PC-3 (cell line): ENCODE measurements around the gene LCE7A. TPM values are rescaled to one million over a fixed set of nuclear protein-coding genes. Genes with fewer than 3 reads are reported as not detected.

Experiments
- ATAC-seq: fragments of 200-7000 bp; cut with Tn5 transposase; 2 replicates; pipeline ENCODE4 v1.9.1; 2020; ENCODE audit warnings: mild to moderate bottlenecking, moderate library complexity
- BruUV-seq: library from RNA; stranded (reverse); fragments of 400-500 nt; replicated peaks from 2 replicates; lab custom pipeline; 2021; lab: Mats Ljungman, UMichigan
- CTCF ChIA-PET: fragments of 300-600 bp; sonication (Branson Sonifier 250); formaldehyde crosslinking; loops from one replicate; lab custom pipeline; 2022; ENCODE audit warnings: antibody characterized with exemption; lab: Charles Lee
- POLR2A ChIA-PET: fragments of 300-600 bp; sonication (Branson Sonifier 250); formaldehyde crosslinking; loops from one replicate; lab custom pipeline; 2022; ENCODE audit warnings: antibody characterized with exemption; ENCODE audit not compliant: unreplicated experiment; lab: Charles Lee
- DNase-seq: peaks from one replicate; pipeline ENCODE4 v3.0.0-alpha.2; 2015
- H2AFZ ChIP-seq: fragments of 300-600 bp; sonication (generic); 2 replicates; pipeline ENCODE4 v1.6.0; 2016; ENCODE audit warnings: antibody characterized with exemption, low read length
- H3F3A ChIP-seq: fragments of 300-600 bp; sonication (generic); one replicate; pipeline ENCODE4 v1.6.0; 2017; ENCODE audit warnings: antibody characterized with exemption, low read length, control low read depth, mild to moderate bottlenecking; ENCODE audit not compliant: unreplicated experiment
- H3K27ac ChIP-seq: fragments of 300-600 bp; sonication (generic); 2 replicates; pipeline ENCODE4 v1.5.1; 2016; ENCODE audit warnings: mild to moderate bottlenecking, low read length
- H3K27me3 ChIP-seq: fragments of 300-600 bp; sonication (generic); 2 replicates; pipeline ENCODE4 v1.6.1; 2016; ENCODE audit warnings: low read length, mixed read lengths
- H3K36me3 ChIP-seq: fragments of 300-600 bp; sonication (generic); 2 replicates; pipeline ENCODE4 v1.6.1; 2016; ENCODE audit warnings: low read depth, mixed run types, low read length, mixed read lengths
- H3K4me1 ChIP-seq: fragments of 300-600 bp; sonication (generic); 2 replicates; pipeline ENCODE4 v1.5.1; 2016; ENCODE audit warnings: low read length; ENCODE audit not compliant: insufficient read depth
- H3K4me2 ChIP-seq: fragments of 300-600 bp; sonication (generic); 2 replicates; pipeline ENCODE4 v1.6.0; 2016; ENCODE audit warnings: low read length
- H3K4me3 ChIP-seq: fragments of 300-600 bp; sonication (generic); 2 replicates; pipeline ENCODE4 v1.5.1; 2016; ENCODE audit warnings: mild to moderate bottlenecking, low read length, mixed read lengths
- H3K79me2 ChIP-seq: fragments of 300-600 bp; sonication (generic); 2 replicates; pipeline ENCODE4 v1.6.1; 2017; ENCODE audit warnings: low read length, mixed read lengths
- H3K9ac ChIP-seq: fragments of 300-600 bp; sonication (generic); 2 replicates; pipeline ENCODE4 v1.6.0; 2016; ENCODE audit warnings: mild to moderate bottlenecking, low read length
- H3K9me2 ChIP-seq: fragments of 300-600 bp; sonication (generic); replicated peaks from 2 replicates; pipeline ENCODE4 v1.6.1; 2016; ENCODE audit warnings: mixed run types, low read length, mixed read lengths
- H3K9me3 ChIP-seq: fragments of 300-600 bp; sonication (generic); 2 replicates; pipeline ENCODE4 v1.6.1; 2016; ENCODE audit warnings: low read length, mixed read lengths
- H4K20me1 ChIP-seq: fragments of 300-600 bp; sonication (generic); 2 replicates; pipeline ENCODE4 v1.6.1; 2016; ENCODE audit warnings: low read length, mixed read lengths
- CTCF ChIP-seq: fragments of 300-600 bp; sonication (generic); conservative IDR thresholded peaks from 2 replicates; pipeline ENCODE4 v1.5.1; 2017; ENCODE audit warnings: antibody characterized with exemption, low read depth, mild to moderate bottlenecking, low read length
- EZH2 ChIP-seq: fragments of 300-600 bp; sonication (generic); IDR thresholded peaks from one replicate; pipeline ENCODE4 v1.6.1; 2017; ENCODE audit warnings: antibody characterized with exemption, mild to moderate bottlenecking, low read length; ENCODE audit not compliant: unreplicated experiment
- EZH2phosphoT487 ChIP-seq: fragments of 300-600 bp; sonication (generic); IDR thresholded peaks from 2 replicates; pipeline ENCODE4 v1.6.1; 2018; ENCODE audit warnings: mild to moderate bottlenecking, antibody characterized with exemption, low read length, borderline replicate concordance
- intact Hi-C: fragments of 100-400 bp; cut with micrococcal nuclease; formaldehyde crosslinking; loops from 2 replicates; pipeline ENCODE4 v1.9.0; 2023
- total RNA-seq: library from RNA; depleted of rRNA; stranded (reverse); fragments of >200 nt; gene quantifications from 2 replicates; pipeline ENCODE4 v1.2.3, GENCODE V29; 2014

The LCE7A gene
- total RNA-seq, 1 experiment from 2014 or later: not detected

GRCh38 chr1:152861374-152861773 lies 1.6 kb downstream of the LCE7A start:
- H3F3A ChIP-seq: no peaks in the 10 kb centered on the region
- H3K4me3 ChIP-seq: no peak overlapping the region

GRCh38 chr1:152864443-152864842 lies 4.6 kb downstream of the LCE7A start:
- Histone ChIP-seq H3F3A (no peaks in the 10 kb centered on the region), H3K36me3 (no peaks in the 10 kb centered on the region), H3K9ac (no peak overlapping the region), H3K4me2 (no peak overlapping the region), H3K4me1 (no peaks in the 10 kb centered on the region), H4K20me1 (no peaks in the 10 kb centered on the region), H3K27me3 (peaks cover 11% of the 10 kb centered on the region), H2AFZ (no peak overlapping the region), H3K79me2 (no peaks in the 10 kb centered on the region), H3K27ac (no peak overlapping the region), H3K4me3 (no peak overlapping the region), H3K9me3 (no peaks in the 10 kb centered on the region), H3K9me2 (no peaks in the 10 kb centered on the region)
- CTCF ChIA-PET: no interaction called here
- DNase-seq: no peak
- POLR2A ChIA-PET: no interaction called here
- BruUV-seq: no TSS peak
- ATAC-seq: no peak
- TF ChIP-seq EZH2: no peak
- no peak for TF ChIP-seq EZH2phosphoT487
- TF ChIP-seq CTCF: no peak
- intact Hi-C loops: no loop called here

More at GRCh38 chr1:152861374-152861773, 1.6 kb downstream of the LCE7A start:
- ATAC-seq: no peak
- no peaks in the 10 kb centered on the region for H3K9me3 ChIP-seq
- H3K9ac ChIP-seq: no peak overlapping the region
- no peaks in the 10 kb centered on the region for H3K79me2 ChIP-seq
- no peak overlapping the region for H3K27ac ChIP-seq
- no peaks in the 10 kb centered on the region for H3K36me3 ChIP-seq
- BruUV-seq: no TSS peak
- H3K4me1 ChIP-seq: no peaks in the 10 kb centered on the region
- peaks cover 17% of the 10 kb centered on the region for H3K27me3 ChIP-seq
- intact Hi-C loops: no loop called here
- POLR2A ChIA-PET: no interaction called here
- DNase-seq: no peak
- no peak overlapping the region for H3K4me2 ChIP-seq
- no peak overlapping the region for H2AFZ ChIP-seq
- H4K20me1 ChIP-seq: no peaks in the 10 kb centered on the region
- H3K9me2 ChIP-seq: no peaks in the 10 kb centered on the region
- CTCF ChIA-PET: no interaction called here
- TF ChIP-seq EZH2 (no peak), CTCF (no peak), EZH2phosphoT487 (no peak)

- no peaks in the 10 kb centered on the region for H4K20me1 ChIP-seq
- ChIA-PET CTCF (no interaction called here), POLR2A (no interaction called here)
- no TSS peak for BruUV-seq
- no peak overlapping the region for H3K27ac ChIP-seq
- H3K9me2 ChIP-seq: no peaks in the 10 kb centered on the region
- no peak overlapping the region for H3K4me2 ChIP-seq
- H3F3A ChIP-seq: no peaks in the 10 kb centered on the region
- no peak overlapping the region for H3K4me3 ChIP-seq
- no peak overlapping the region for H3K9ac ChIP-seq
- H3K36me3 ChIP-seq: no peaks in the 10 kb centered on the region
- H3K27me3 ChIP-seq: peaks cover 5% of the 10 kb centered on the region; the same call in 1 of the 2 replicates
- H3K4me1 ChIP-seq: no peaks in the 10 kb centered on the region
- no peak for TF ChIP-seq EZH2phosphoT487
- no peak for TF ChIP-seq EZH2
- TF ChIP-seq CTCF: no peak
- H2AFZ ChIP-seq: no peak overlapping the region
- no peaks in the 10 kb centered on the region for H3K79me2 ChIP-seq
- H3K9me3 ChIP-seq: no peaks in the 10 kb centered on the region
- DNase-seq (no peak), ATAC-seq (no peak)
- intact Hi-C loops: no loop called here
Measured at GRCh38 chr1:152866321-152866720, 6.5 kb downstream of the LCE7A start.
